ENCODE results near the gene NPBWR2. TPM values are rescaled to one million over a fixed set of nuclear protein-coding genes. Genes with fewer than 3 reads are reported as not detected.

NPBWR2 gene
- total and polyA plus RNA-seq, 9 donors, result not detected

- 69 to 73% (median 71%) methylated on average over 14 of the region's 14 CpGs for WGBS, 3 donors
- H3K4me1 ChIP-seq (ENCODE audit: insufficient read depth), result no peaks in the 10 kb centered on the region
- H3K36me3 ChIP-seq, result no peaks in the 10 kb centered on the region
- no peak overlapping the region for H3K27ac ChIP-seq
- TF ChIP-seq POLR2A (IDR thresholded peaks at IDR 0.05) (no peak), EP300 (IDR thresholded peaks at IDR 0.05) (no peak), CTCF (IDR thresholded peaks at IDR 0.05) (no peak)
- DNase-seq, result peak in 1 of 5 donors; percentile 12
- intact Hi-C loops (cut with DNase I), result no loop called here
- H3K27me3 ChIP-seq, result no peaks in the 10 kb centered on the region
- no peak overlapping the region for H3K4me3 ChIP-seq
- H3K9me3 ChIP-seq, result no peaks in the 10 kb centered on the region
Observed at GRCh38 chr20:64143018-64143801, 35.8 kb upstream of the NPBWR2 start.

GRCh38 chr20:64142590-64142989 lies 35.2 kb upstream of the NPBWR2 start:
- no peak for TF ChIP-seq EP300 (IDR thresholded peaks at IDR 0.05)
- TF ChIP-seq CTCF (IDR thresholded peaks at IDR 0.05), result no peak
- TF ChIP-seq POLR2A (IDR thresholded peaks at IDR 0.05), result no peak
- Histone ChIP-seq H3K27me3 (no peaks in the 10 kb centered on the region), H3K4me3 (no peak overlapping the region), H3K4me1 (ENCODE audit: insufficient read depth) (no peaks in the 10 kb centered on the region), H3K36me3 (no peaks in the 10 kb centered on the region), H3K9me3 (no peaks in the 10 kb centered on the region), H3K27ac (no peak overlapping the region)
- peak in 1 of 5 donors; percentile 11 for DNase-seq
- intact Hi-C loops (cut with DNase I), result no loop called here
- WGBS, 3 donors, result 23 to 30% (median 26%) methylated on average over 9 of the region's 9 CpGs

- intact Hi-C loops (cut with DNase I), result no loop called here
- H3K27ac ChIP-seq, result no peak overlapping the region
- 49 to 66% (median 51%) methylated on average over 10 of the region's 10 CpGs for WGBS, 3 donors
- H3K4me3 ChIP-seq, result no peak overlapping the region
- H3K4me1 ChIP-seq (ENCODE audit: insufficient read depth), result no peaks in the 10 kb centered on the region
- no peaks in the 10 kb centered on the region for H3K27me3 ChIP-seq
- no peak for TF ChIP-seq CTCF (IDR thresholded peaks at IDR 0.05)
- no peak for TF ChIP-seq EP300 (IDR thresholded peaks at IDR 0.05)
- TF ChIP-seq POLR2A (IDR thresholded peaks at IDR 0.05), result no peak
- DNase-seq, result peak in 1 of 5 donors; percentile 8
- H3K36me3 ChIP-seq, result no peaks in the 10 kb centered on the region
- no peaks in the 10 kb centered on the region for H3K9me3 ChIP-seq
Observed at GRCh38 chr20:64140956-64141355, 33.6 kb upstream of the NPBWR2 start.

GRCh38 chr20:64140061-64140931 lies 32.9 kb upstream of the NPBWR2 start:
- 66 to 72% (median 71%) methylated on average over 13 of the region's 13 CpGs for WGBS, 3 donors

More at GRCh38 chr20:64140061-64140931, 32.9 kb upstream of the NPBWR2 start:
- no peaks in the 10 kb centered on the region for H3K4me1 ChIP-seq (ENCODE audit: insufficient read depth)
- peak in 1 of 5 donors; percentile 8 for DNase-seq
- no peaks in the 10 kb centered on the region for H3K36me3 ChIP-seq
- intact Hi-C loops (cut with DNase I), result no loop called here
- H3K27me3 ChIP-seq, result no peaks in the 10 kb centered on the region
- H3K4me3 ChIP-seq, result no peak overlapping the region
- H3K9me3 ChIP-seq, result no peaks in the 10 kb centered on the region
- TF ChIP-seq EP300 (IDR thresholded peaks at IDR 0.05), result no peak
- no peak for TF ChIP-seq POLR2A (IDR thresholded peaks at IDR 0.05)
- TF ChIP-seq CTCF (IDR thresholded peaks at IDR 0.05), result no peak
- no peak overlapping the region for H3K27ac ChIP-seq
